NB4 (cell line): ENCODE results near the gene C2orf76.
A peak's percentile ranks its signal among the peaks of the same experiment; 100 is the strongest.

Source experiments
- DNase-seq: peaks from one replicate; pipeline ENCODE4 v3.0.0; 2010; ENCODE audit warnings: low read depth
- H3K4me3 ChIP-seq: one replicate; pipeline ENCODE4 v1.5.1; 2011; ENCODE audit warnings: mild to moderate bottlenecking, low read depth, low read length, moderate library complexity
- CTCF ChIP-seq: IDR thresholded peaks from one replicate; pipeline ENCODE4 v1.5.1; 2012; ENCODE audit warnings: low read depth, low read length
- MAX ChIP-seq: IDR thresholded peaks from 2 replicates; pipeline ENCODE4 v1.6.1; 2011; ENCODE audit warnings: low read depth, low read length
- MYC ChIP-seq: IDR thresholded peaks from 2 replicates; pipeline ENCODE4 v1.6.1; 2011; ENCODE audit warnings: low read depth, low read length
- POLR2A ChIP-seq: IDR thresholded peaks from 2 replicates; pipeline ENCODE4 v1.6.1; 2011; ENCODE audit warnings: mild to moderate bottlenecking; ENCODE audit not compliant: insufficient read length; ENCODE audit errors: extremely low read depth

Gene C2orf76

GRCh38 chr2:119286661-119287060, 80.0 kb downstream of the C2orf76 start:
- H3K4me3 ChIP-seq = no peak overlapping the region
- TF ChIP-seq MAX = no peak
- TF ChIP-seq CTCF = no peak
- no peak for TF ChIP-seq POLR2A
- TF ChIP-seq MYC = no peak
- DNase-seq = no peak

GRCh38 chr2:119283873-119284331, 82.7 kb downstream of the C2orf76 start:
- peak; percentile 14 for DNase-seq
- H3K4me3 ChIP-seq = no peak overlapping the region
- no peak for TF ChIP-seq MYC
- no peak for TF ChIP-seq CTCF
- no peak for TF ChIP-seq POLR2A
- TF ChIP-seq MAX = no peak

GRCh38 chr2:119282996-119283511, 83.6 kb downstream of the C2orf76 start:
- DNase-seq = no peak
- TF ChIP-seq MAX (no peak), POLR2A (no peak), CTCF (no peak), MYC (no peak)
- no peak overlapping the region for H3K4me3 ChIP-seq

GRCh38 chr2:119282146-119282995, 84.3 kb downstream of the C2orf76 start:
- H3K4me3 ChIP-seq = no peak overlapping the region
- no peak for TF ChIP-seq MAX
- TF ChIP-seq CTCF = no peak
- TF ChIP-seq MYC = no peak
- no peak for TF ChIP-seq POLR2A
- DNase-seq = peak; percentile 48

- no peak for DNase-seq
- no peak overlapping the region for H3K4me3 ChIP-seq
- TF ChIP-seq CTCF = no peak
- no peak for TF ChIP-seq MYC
- no peak for TF ChIP-seq MAX
- TF ChIP-seq POLR2A = no peak
Observed at GRCh38 chr2:119280680-119281079, 86.0 kb downstream of the C2orf76 start.
